Fibroblast of skin of back (primary cell): Measurements from ENCODE around the gene SLAMF9.

Source experiments
- DNase-seq: peaks from one replicate; pipeline ENCODE4 v3.0.0-alpha.2; 2013

The SLAMF9 gene

GRCh38 chr1:159945483-159946241, 8.4 kb downstream of the SLAMF9 start, which contains the start of gene IGSF9:
TSS of gene IGSF9 (minus strand) at chr1:159945613. CDS start at chr1:159943454, 2,159 bp downstream.
- peak; percentile 82 for DNase-seq

- DNase-seq, result no peak
Observed at GRCh38 chr1:159944623-159945455, 9.2 kb downstream of the SLAMF9 start.

GRCh38 chr1:159943908-159944622, 10.0 kb downstream of the SLAMF9 start:
- DNase-seq, result no peak

- no peak for DNase-seq
Observed at GRCh38 chr1:159943278-159943640, 10.8 kb downstream of the SLAMF9 start.

GRCh38 chr1:159942632-159943277, 11.3 kb downstream of the SLAMF9 start:
- DNase-seq, result no peak

GRCh38 chr1:159941591-159942560, 12.2 kb downstream of the SLAMF9 start:
- DNase-seq, result no peak

- no peak for DNase-seq
Observed at GRCh38 chr1:159941141-159941540, 12.9 kb downstream of the SLAMF9 start.

- DNase-seq, result no peak
Observed at GRCh38 chr1:159940006-159940620, 13.9 kb downstream of the SLAMF9 start.

- no peak for DNase-seq
Observed at GRCh38 chr1:159939678-159940002, 14.4 kb downstream of the SLAMF9 start.

- no peak for DNase-seq
Observed at GRCh38 chr1:159938905-159939677, 14.9 kb downstream of the SLAMF9 start.

GRCh38 chr1:159938211-159938852, 15.7 kb downstream of the SLAMF9 start:
- no peak for DNase-seq

GRCh38 chr1:159937054-159937750, 16.8 kb downstream of the SLAMF9 start:
- DNase-seq, result no peak

GRCh38 chr1:159936273-159936904, 17.6 kb downstream of the SLAMF9 start:
- peak; percentile 49 for DNase-seq

GRCh38 chr1:159935719-159936272, 18.2 kb downstream of the SLAMF9 start:
- no peak for DNase-seq

GRCh38 chr1:159935305-159935704, 18.7 kb downstream of the SLAMF9 start:
- no peak for DNase-seq

- DNase-seq, result no peak
Observed at GRCh38 chr1:159934136-159935039, 19.6 kb downstream of the SLAMF9 start.

- DNase-seq, result no peak
Observed at GRCh38 chr1:159933347-159933746, 20.7 kb downstream of the SLAMF9 start.
